ENCODE results near the gene PCDHA7.

DNA sequence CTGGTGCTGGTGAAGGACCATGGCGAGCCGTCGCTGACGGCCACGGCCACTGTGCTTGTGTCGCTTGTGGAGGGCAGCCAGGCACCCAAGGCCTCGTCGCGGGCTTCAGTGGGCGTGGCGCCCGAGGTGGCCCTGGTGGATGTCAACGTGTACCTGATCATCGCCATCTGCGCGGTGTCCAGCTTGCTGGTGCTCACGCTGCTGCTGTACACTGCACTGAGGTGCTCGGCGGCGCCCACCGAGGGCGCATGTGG, 23.8 kb downstream of the PCDHA7 start:
- TF ChIP-seq POLR2A (IDR thresholded peaks at IDR 0.05; ENCODE audit: extremely low read depth, insufficient read length), result no peak
- TF ChIP-seq, protein P1, sequence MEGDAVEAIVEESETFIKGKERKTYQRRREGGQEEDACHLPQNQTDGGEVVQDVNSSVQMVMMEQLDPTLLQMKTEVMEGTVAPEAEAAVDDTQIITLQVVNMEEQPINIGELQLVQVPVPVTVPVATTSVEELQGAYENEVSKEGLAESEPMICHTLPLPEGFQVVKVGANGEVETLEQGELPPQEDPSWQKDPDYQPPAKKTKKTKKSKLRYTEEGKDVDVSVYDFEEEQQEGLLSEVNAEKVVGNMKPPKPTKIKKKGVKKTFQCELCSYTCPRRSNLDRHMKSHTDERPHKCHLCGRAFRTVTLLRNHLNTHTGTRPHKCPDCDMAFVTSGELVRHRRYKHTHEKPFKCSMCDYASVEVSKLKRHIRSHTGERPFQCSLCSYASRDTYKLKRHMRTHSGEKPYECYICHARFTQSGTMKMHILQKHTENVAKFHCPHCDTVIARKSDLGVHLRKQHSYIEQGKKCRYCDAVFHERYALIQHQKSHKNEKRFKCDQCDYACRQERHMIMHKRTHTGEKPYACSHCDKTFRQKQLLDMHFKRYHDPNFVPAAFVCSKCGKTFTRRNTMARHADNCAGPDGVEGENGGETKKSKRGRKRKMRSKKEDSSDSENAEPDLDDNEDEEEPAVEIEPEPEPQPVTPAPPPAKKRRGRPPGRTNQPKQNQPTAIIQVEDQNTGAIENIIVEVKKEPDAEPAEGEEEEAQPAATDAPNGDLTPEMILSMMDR (IDR thresholded peaks at IDR 0.05; ENCODE audit: low read depth, low read length), result no peak
- TF ChIP-seq, protein P2, sequence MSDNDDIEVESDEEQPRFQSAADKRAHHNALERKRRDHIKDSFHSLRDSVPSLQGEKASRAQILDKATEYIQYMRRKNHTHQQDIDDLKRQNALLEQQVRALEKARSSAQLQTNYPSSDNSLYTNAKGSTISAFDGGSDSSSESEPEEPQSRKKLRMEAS (IDR thresholded peaks at IDR 0.05; ENCODE audit: low read depth, low read length), result no peak

Measured in NB4 (cell line).